ENCODE data around the gene CDK19. TPM values are rescaled to one million over a fixed set of nuclear protein-coding genes. Genes with fewer than 3 reads are reported as not detected.

CDK19 gene
- total and polyA plus RNA-seq, 2 experiments from 2014 or later: 7.7 to 10.1 TPM

GRCh38 chr6:110822249-110822648 lies 7.0 kb upstream of the CDK19 start:
- ATAC-seq (no peak), DNase-seq (ENCODE audit: low spot score) (no peak)
- no peak for TF ChIP-seq CREB1 (CRISPR knock-in tag; IDR thresholded peaks at IDR 0.05; ENCODE audit: low read depth)
- no peak for TF ChIP-seq JUNB (IDR thresholded peaks at IDR 0.05; ENCODE audit: unreplicated experiment)
- TF ChIP-seq POLR2AphosphoS5 (IDR thresholded peaks at IDR 0.05; ENCODE audit: low read depth): no peak
- no peak for TF ChIP-seq ZNF331 (CRISPR knock-in tag; IDR thresholded peaks at IDR 0.05; ENCODE audit: low read depth)
- TF ChIP-seq EZH2 (IDR thresholded peaks at IDR 0.05; ENCODE audit: low read depth, unreplicated experiment): no peak
- TF ChIP-seq, protein P1, sequence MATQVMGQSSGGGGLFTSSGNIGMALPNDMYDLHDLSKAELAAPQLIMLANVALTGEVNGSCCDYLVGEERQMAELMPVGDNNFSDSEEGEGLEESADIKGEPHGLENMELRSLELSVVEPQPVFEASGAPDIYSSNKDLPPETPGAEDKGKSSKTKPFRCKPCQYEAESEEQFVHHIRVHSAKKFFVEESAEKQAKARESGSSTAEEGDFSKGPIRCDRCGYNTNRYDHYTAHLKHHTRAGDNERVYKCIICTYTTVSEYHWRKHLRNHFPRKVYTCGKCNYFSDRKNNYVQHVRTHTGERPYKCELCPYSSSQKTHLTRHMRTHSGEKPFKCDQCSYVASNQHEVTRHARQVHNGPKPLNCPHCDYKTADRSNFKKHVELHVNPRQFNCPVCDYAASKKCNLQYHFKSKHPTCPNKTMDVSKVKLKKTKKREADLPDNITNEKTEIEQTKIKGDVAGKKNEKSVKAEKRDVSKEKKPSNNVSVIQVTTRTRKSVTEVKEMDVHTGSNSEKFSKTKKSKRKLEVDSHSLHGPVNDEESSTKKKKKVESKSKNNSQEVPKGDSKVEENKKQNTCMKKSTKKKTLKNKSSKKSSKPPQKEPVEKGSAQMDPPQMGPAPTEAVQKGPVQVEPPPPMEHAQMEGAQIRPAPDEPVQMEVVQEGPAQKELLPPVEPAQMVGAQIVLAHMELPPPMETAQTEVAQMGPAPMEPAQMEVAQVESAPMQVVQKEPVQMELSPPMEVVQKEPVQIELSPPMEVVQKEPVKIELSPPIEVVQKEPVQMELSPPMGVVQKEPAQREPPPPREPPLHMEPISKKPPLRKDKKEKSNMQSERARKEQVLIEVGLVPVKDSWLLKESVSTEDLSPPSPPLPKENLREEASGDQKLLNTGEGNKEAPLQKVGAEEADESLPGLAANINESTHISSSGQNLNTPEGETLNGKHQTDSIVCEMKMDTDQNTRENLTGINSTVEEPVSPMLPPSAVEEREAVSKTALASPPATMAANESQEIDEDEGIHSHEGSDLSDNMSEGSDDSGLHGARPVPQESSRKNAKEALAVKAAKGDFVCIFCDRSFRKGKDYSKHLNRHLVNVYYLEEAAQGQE (IDR thresholded peaks at IDR 0.05; ENCODE audit: unreplicated experiment): no peak
- TF ChIP-seq NANOG (IDR thresholded peaks at IDR 0.05; ENCODE audit: borderline replicate concordance): no peak
- TF ChIP-seq EZH2phosphoT487 (IDR thresholded peaks at IDR 0.05; ENCODE audit: unreplicated experiment): no peak
- TF ChIP-seq, protein P2, sequence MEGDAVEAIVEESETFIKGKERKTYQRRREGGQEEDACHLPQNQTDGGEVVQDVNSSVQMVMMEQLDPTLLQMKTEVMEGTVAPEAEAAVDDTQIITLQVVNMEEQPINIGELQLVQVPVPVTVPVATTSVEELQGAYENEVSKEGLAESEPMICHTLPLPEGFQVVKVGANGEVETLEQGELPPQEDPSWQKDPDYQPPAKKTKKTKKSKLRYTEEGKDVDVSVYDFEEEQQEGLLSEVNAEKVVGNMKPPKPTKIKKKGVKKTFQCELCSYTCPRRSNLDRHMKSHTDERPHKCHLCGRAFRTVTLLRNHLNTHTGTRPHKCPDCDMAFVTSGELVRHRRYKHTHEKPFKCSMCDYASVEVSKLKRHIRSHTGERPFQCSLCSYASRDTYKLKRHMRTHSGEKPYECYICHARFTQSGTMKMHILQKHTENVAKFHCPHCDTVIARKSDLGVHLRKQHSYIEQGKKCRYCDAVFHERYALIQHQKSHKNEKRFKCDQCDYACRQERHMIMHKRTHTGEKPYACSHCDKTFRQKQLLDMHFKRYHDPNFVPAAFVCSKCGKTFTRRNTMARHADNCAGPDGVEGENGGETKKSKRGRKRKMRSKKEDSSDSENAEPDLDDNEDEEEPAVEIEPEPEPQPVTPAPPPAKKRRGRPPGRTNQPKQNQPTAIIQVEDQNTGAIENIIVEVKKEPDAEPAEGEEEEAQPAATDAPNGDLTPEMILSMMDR (conservative IDR thresholded peaks at IDR 0.05; ENCODE audit: low read depth in 2 of 2): no peak
- no peak for TF ChIP-seq ZNF462 (CRISPR knock-in tag; IDR thresholded peaks at IDR 0.05)
- TF ChIP-seq ZNF114 (CRISPR knock-in tag; IDR thresholded peaks at IDR 0.05): no peak
- no peak for TF ChIP-seq STAT1 (IDR thresholded peaks at IDR 0.05; ENCODE audit: unreplicated experiment)
- TF ChIP-seq ETS1 (IDR thresholded peaks at IDR 0.05): no peak
- Histone ChIP-seq H2AFZ (no peak overlapping the region), H3K27ac (ENCODE audit: low read depth) (no peak overlapping the region), H3K4me3 (no peak overlapping the region), H3K4me1 (ENCODE audit: insufficient read depth) (no peaks in the 10 kb centered on the region), H3K36me3 (ENCODE audit: insufficient read depth) (no peaks in the 10 kb centered on the region), H4K20me1 (replicated peaks; ENCODE audit: insufficient read depth) (no peaks in the 10 kb centered on the region), H3F3A (replicated peaks; ENCODE audit: low read depth) (no peaks in the 10 kb centered on the region), H3K9me2 (ENCODE audit: insufficient read depth) (no peaks in the 10 kb centered on the region), H3K27me3 (ENCODE audit: insufficient read depth) (no peaks in the 10 kb centered on the region), H3K79me2 (replicated peaks; ENCODE audit: insufficient read depth) (no peaks in the 10 kb centered on the region), H3K4me2 (no peak overlapping the region)
- no peaks in the 10 kb centered on the region for H3K27me3 Mint-ChIP-seq (ENCODE audit: insufficient read depth, low read depth, poor library complexity)
- no peaks in the 10 kb centered on the region for H3K4me1 Mint-ChIP-seq
- no peak overlapping the region for H3K27ac Mint-ChIP-seq
- no peaks in the 10 kb centered on the region for H3K36me3 Mint-ChIP-seq (ENCODE audit: low read depth)
- H3K4me3 Mint-ChIP-seq: no peak overlapping the region
- no peaks in the 10 kb centered on the region for H3K9me3 Mint-ChIP-seq
